GM18507 (cell line): ENCODE results near the gene TMEM132A.

Experiments
- DNase-seq: peaks from one replicate; pipeline ENCODE4 v3.0.0; 2011; ENCODE audit warnings: low read depth; ENCODE audit not compliant: insufficient read length; ENCODE audit errors: extremely low spot score
- FAIRE-seq: peaks from 2 replicates; lab custom pipeline; 2011; peaks lifted over from hg19 to GRCh38; lab: Jason Lieb, UNC

Gene TMEM132A

DNA sequence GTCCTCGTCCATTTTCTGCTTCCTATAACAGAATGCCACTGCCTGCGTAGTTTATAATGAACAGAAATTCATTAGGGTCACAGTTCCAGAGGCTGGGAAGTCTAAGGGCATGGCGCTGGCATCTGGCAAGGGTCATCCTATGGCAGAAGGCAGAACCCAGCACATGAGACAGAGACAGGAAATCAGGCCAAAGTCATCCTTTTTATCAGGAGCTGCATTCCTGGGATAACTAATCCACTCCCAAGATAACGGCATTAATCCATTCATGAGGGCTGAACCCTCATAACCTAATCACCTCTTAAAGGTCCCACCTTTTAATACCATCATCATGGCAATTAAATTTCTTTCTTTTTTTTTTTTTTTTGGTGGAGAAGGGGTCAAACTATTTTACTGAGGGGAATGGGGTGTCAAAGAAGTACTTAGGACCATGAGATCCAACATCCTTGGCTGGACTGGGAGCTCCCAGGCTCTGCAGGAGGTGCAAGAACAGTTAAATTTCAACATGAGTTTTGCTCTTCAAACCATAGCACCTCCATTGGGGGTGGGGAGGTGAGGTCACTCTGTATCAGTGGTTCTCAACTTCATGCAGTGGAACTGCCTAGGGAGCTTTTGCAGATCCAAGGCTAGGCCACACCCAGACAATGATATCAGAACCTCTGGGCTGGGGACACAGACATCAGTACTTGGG, 5.9 kb upstream of the TMEM132A start:
- DNase-seq = no peak
- no peak for FAIRE-seq

DNA sequence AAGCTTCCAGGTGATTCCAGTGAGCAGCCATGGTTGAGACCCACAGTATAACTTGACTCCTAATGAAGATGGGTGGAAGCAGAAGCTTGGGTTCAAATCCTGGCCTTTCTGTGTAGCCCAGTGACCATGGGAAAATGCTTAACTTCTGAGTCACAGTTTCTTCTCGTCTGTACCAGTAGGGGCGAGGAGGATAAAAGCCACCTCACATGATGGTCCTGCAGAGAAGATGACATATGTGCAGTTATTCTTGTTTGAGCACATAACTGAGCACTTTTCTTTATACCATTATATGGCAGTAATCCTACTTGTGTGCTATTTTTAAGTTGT, 5.4 kb upstream of the TMEM132A start:
- DNase-seq (no peak), FAIRE-seq (no peak)

DNA sequence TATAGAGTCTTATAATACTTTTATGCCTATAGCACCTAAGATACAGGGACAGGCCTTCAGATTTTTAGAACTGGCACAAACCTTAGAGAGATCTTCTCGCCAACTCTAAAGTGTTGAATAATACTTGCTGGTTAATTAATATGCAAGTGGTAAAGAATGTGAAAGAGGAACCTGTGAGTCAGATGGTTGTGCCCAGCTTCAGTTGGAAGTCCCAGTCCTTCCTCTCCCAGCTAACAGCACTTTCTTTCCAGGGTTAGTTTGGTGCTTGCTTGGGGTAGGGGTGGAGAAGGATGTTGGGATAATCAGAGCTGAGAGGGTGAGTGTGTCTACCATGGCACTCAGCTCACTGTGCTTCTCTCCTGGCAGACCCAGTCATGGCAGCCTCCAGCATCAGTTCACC, 4.9 kb upstream of the TMEM132A start:
- DNase-seq = no peak
- FAIRE-seq = no peak

DNA sequence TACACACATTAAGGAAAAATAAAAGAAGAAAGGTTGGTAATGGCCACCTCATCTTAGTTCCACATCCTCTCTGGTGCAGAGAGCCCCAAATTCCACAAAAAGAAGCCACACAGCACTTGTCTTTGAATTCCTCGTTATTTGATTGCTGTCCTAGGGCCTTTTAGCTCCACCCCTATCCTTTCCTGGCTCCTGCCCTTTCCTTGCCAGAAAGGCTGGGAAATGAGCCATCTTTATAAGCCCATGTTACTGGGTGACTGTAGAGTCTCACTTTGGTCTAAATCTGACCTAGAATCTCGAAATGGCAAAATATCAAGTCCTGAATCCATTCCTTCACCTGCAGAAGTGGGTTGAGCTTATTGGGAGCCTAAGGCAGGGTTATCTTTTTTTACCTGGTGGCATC, 4.3 kb upstream of the TMEM132A start:
- FAIRE-seq (no peak), DNase-seq (no peak)

DNA sequence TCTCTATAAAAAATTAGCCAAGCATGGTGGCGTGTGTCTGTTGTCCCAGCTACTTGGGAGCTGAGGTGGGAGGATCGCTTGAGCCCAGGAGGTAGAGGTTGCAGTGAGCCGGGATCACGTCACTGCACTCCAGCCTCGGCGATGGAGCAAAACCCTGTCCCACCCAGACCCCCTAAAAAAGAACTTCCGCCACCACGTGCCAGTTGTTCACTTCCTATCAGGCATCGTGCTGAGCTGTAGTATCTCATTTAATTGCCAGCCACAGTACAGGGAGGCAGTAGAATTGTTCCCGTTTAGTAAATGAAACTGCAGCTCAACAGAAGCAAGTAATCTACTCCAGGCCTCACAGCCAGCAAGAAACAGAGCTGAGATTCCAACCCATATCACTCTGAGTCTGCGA, 3.0 kb upstream of the TMEM132A start:
- FAIRE-seq (no peak), DNase-seq (no peak)

DNA sequence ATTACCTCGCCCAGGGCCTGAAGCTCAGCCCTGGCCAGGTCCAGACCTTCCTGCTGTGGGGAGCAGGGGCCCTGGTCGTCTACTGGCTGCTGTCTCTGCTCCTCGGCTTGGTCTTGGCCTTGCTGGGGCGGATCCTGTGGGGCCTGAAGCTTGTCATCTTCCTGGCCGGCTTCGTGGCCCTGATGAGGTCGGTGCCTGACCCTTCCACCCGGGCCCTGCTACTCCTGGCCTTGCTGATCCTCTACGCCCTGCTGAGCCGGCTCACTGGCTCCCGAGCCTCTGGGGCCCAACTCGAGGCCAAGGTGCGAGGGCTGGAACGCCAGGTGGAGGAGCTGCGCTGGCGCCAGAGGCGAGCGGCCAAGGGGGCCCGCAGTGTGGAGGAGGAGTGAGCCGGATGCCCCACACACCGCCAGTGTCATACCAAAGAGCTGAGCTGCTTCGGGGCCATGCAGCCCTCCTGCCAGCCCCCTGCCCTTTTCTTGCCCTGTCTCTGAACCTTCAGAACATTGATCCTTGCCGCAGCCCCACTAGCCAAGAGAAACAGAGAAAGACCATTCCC, 2.4 kb upstream of the TMEM132A start:
- no peak for DNase-seq
- FAIRE-seq = no peak

DNA sequence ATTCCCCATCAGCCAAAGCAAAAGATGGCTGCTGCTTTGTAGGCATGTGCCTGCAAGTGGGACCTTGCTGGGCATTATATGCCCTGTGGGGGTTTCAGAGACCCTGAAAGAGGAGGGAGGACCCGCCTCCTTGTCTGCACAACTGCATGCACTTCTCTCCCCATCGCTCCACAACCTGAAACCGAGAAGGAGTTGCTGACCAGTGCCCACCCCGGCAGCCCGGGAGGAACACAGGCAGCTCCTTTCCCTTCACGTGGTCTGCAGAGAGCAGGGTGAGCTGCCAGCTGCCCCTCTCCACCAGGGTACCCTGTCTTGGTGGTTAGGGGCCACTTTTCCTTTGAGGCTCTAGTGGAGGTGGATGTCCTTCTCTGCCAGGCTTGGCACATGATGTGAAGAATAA, 1.4 kb upstream of the TMEM132A start:
- DNase-seq = no peak
- FAIRE-seq = no peak

DNA sequence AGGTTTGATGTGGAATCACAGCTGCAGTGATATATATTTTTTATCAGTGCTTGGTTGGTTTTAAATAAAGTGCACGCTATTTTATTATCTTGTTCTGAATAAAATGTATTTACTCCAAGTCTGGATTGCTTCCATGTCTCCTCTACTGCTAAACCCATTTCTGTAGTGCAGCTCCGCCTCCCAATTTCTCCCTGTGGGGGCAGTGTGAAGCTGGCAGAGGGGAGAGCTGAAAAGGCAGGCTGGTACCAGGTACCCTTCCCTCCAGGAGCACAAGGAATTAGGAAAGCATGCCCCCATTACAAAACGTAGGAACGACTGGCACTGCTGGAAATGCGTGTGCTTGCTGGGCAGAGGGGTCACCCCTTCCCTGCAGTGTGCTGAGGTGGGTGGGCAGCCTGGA, 934 bp upstream of the TMEM132A start:
- FAIRE-seq = no peak

DNA sequence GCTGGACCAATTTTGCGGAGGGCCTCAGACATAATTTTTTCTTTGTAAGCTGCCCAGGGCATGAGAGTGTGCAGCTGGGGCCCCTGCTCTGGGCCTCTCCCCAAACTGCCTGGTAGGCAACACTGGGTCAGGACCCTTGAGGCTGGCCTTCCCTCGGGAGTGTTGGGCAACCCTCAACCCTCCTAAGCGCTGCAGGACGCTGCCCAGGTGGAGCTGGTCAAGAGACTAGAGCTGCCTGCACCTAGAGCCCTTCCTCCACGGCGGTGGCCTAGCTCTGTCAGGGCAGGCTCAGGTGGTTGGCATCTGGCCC, 505 bp upstream of the TMEM132A start:
- DNase-seq (no peak), FAIRE-seq (no peak)

More for the DNA sequence above, 934 bp upstream of the TMEM132A start:
- no peak for DNase-seq

DNA sequence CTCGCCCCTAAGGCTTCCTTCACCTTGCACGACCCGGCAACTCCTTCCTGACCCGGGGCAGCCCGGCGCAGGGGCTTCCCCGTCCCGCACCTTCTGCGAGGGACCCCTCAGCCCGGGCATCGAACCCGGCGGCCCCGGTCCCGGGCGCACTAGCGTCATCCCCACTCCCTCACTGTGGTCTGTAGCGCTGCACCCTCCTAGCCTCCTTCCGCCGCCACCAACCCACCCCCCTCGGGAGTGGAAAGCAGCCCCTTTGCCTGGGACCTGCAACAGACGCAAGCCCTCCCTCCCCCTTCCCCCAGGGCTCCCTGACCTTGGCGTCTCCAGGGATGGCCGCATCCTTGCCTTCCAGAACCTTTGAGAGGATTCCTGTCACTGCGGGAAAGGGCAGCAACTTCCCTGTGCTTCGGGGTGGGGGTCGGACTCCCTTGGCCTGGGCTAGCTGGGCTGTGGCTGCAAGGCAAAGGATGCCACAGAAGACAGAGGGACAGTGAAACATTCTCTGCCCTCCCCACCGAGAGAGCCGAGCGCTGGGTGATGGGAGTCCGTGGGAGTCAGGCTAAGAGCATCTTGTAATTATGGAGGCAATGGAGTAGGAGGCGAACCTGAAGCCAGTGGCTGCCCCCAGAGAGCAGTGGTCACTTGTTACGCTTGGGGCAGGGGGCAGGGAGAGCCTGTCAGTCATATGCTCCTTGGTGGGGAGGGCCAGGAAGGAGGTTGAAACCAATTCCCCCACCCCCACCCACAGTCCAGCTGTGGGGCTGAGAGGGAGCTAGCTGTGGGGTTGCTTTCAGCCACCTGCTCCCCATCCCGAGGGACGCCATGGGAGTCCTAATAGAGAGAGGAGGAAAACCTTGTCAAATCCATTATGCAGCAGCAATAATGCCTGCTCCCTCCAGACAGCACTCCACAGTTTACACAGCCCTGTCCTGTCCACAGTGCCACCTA, 920 bp downstream of the TMEM132A start:
- peak; percentile 54 for FAIRE-seq
- DNase-seq = no peak

DNA sequence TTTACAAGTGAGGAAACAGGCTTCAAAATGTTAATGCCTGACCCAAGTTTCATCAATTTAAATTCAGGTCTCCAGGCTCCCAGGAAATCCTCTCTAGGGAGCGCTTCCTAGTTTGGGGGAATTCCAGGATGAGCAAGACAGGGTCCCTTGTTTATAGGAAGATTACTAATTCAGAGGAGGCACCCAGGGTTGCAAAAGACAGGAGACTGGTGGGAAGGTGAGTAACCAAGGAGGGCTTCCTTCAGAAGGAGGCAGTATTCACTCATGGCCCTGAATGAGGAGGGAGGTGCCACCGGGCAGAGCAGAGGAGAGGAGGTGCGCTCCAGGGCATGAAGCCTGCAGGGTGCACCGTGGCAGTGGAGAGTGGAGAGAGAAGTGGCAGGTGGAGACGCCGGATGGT, 1.6 kb downstream of the TMEM132A start:
- FAIRE-seq (no peak), DNase-seq (no peak)

DNA sequence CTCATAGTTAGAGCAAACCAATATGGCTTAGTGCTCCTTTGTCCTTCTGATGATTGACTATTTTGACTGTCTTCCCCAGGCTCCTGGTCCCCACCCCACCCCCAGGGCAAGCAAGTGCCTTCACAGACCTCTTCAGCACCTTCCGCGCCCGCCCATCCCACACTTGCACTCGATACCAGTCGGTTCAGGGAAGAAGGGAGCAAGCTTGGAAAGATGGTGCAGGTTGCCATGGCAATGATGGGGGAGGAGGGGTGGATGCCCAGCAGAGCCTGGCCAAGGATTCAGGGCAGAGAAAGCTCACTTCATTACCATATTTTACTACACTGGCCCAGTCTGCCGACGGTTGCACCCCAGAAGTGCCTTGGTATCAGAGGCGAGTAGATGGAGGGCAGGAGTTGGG, 2.2 kb downstream of the TMEM132A start:
- DNase-seq (no peak), FAIRE-seq (no peak)

DNA sequence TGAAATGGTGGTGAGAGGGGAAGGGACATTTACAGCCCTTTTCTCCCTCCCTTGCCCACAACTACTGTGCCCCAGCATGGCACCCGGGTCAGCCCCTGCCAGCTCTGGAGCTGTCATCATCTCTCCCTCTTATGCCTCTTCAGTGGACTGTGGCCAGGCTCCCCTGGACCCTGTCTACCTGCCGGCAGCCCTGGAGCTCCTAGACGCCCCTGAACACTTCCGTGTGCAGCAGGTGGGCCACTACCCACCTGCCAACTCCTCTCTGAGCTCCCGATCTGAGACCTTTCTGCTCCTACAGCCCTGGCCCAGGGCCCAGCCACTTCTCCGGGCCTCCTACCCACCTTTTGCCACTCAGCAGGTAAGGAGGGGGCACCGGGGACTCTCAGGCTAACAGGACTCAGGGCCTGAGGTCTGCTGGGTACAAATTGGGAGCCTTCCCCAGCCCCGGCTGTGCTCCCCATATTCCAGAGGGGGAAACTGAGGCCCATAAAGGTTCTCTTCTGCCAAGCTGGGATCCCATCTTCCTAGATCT, 2.9 kb downstream of the TMEM132A start:
- FAIRE-seq (no peak), DNase-seq (no peak)

DNA sequence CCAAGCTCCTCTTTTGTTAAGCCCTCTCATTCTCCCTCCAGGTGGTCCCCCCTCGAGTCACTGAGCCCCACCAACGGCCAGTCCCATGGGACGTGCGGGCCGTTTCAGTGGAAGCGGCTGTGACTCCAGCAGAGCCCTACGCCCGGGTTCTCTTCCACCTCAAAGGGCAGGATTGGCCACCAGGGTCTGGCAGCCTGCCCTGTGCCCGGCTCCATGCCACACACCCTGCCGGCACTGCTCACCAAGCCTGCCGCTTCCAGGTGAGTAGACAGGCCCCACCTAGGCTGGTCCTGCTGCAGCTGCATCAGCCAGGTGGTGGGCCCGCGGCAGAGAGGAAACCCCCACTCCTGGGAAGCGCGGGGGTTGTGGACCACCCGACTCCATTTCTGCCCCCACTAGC, 3.3 kb downstream of the TMEM132A start:
- FAIRE-seq (no peak), DNase-seq (no peak)

DNA sequence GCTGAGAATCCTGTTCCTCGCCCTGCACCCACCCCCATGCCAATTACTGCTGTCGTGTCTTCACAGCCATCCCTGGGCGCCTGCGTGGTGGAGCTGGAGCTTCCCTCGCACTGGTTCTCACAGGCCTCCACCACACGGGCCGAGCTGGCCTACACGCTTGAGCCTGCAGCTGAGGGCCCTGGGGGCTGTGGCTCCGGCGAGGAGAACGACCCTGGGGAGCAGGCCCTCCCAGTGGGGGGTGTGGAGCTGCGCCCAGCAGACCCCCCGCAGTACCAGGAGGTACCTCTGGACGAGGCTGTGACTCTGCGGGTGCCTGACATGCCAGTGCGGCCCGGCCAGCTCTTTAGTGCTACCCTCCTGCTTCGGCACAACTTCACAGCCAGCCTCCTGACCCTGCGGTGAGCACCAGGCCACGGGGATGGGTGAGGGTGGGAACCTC, 4.3 kb downstream of the TMEM132A start:
- FAIRE-seq (no peak), DNase-seq (no peak)

DNA sequence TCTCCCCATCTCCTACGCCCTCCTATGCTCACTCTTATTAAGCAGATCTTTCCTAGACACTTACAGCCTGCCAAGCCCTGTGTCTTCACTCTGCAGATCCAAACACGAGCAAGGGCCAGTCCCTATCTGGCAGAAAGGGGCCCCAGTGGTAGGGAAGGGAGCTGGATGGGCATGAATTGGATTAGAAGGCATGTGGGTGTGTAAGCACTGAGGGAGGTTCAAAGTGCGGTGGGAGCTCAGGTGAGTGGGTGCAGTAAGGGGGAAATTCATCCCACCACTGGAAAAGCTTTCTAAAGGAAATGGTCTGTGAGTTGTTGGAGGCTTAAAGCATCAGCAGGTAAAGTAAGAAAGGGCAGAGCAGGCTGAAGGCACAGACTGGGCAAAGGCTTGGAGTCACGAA, 5.5 kb downstream of the TMEM132A start:
- DNase-seq (no peak), FAIRE-seq (no peak)

DNA sequence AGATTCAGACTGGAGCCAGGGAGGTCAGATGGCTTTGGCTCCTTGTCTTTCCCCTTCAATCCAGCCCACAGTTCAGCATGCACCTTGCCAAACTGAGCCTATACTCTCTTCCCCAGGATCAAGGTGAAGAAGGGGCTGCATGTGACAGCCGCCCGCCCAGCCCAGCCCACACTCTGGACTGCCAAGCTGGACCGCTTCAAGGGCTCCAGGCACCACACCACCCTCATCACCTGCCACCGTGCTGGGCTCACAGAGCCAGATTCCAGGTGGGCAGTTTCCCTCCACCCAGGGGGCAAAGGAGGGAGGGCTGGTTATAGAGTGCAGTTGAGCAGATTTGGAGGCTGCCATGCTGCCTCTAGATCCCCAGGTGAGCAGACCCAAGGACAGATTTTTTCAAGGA, 6.1 kb downstream of the TMEM132A start:
- FAIRE-seq = no peak
- no peak for DNase-seq

DNA sequence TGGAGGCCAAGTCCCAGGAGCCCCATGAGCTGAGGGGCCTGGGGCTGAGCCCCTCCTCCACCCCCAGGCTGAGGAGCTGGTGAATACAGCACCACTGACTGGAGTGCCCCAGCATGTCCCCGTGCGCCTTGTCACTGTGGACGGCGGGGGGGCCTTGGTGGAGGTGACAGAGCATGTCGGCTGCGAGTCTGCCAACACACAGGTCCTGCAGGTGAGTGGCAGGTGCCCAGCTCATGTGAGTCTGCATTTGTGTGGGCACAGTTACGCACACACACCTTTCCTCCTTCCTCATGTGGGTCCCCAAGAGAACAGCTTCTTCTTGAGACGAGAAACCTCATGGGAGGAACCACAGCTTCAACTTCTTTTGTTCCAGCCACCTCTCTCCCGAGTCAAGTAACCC, 7.7 kb downstream of the TMEM132A start:
- no peak for FAIRE-seq

DNA sequence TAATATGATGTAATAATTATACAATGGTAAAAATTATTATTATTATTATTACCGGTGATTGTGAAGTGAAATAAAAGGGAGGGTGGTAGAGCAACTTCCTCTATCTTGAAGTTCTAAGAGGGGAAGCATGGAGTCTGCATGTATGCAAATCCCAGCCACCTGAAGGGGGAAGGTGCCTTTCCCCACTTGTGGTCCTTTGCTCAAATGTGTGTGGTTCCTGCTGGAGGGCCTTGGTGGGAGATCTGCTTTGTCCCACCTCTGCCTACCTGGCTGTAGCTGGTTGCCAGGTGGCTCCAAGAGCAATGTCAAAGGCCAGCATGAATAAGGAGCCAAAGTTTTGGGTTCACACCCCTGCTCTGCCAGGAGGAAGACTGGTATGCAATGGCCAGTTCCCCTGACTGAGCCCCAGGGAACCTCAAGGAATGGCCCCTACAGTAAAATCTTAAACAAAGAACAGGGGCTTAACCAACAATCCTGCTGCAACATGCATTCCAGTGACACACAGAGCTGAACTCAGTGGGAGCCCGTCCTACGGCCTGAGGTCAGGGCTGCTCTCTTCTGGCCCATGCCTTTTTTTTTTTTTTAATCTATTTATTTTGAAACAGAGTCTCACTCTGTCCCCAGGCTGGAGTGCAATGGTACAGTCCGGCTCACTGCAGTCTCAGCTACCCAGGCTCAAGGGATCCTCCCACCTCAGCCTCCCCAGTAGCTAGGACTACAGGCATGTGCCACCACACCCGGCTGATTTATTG, 8.5 kb downstream of the TMEM132A start:
- DNase-seq (no peak), FAIRE-seq (peak; percentile 67)

More for the DNA sequence above, 7.7 kb downstream of the TMEM132A start:
- DNase-seq = no peak
